ENCODE measurements around the gene PDE1A. TPM values are rescaled to one million over a fixed set of nuclear protein-coding genes. Genes with fewer than 3 reads are reported as not detected.

PDE1A gene
- total and polyA plus RNA-seq, 12 donors = 4.0 to 17.4 (median 5.8) TPM

GRCh38 chr2:182377467-182377866 is 49.4 kb downstream of the PDE1A start:
- H3K4me3 ChIP-seq = no peak overlapping the region
- DNase-seq = no peak
- no peaks in the 10 kb centered on the region for H3K9me3 ChIP-seq (replicated peaks in 1 of 3)
- TF ChIP-seq CTCF (IDR thresholded peaks at IDR 0.05) (no peak), POLR2A (IDR thresholded peaks at IDR 0.05) (no peak)
- 58 to 73% (median 71%) methylated on average over 1 of the region's 1 CpG for WGBS, 4 donors
- no peaks in the 10 kb centered on the region for H3K4me1 ChIP-seq (replicated peaks in 1 of 2)
- H3K27ac ChIP-seq = no peak overlapping the region
- no peaks in the 10 kb centered on the region for H3K27me3 ChIP-seq
- no peaks in the 10 kb centered on the region for H3K36me3 ChIP-seq (replicated peaks in 1 of 2)
- intact Hi-C loops (cut with DNase I) = no loop called here

DNA sequence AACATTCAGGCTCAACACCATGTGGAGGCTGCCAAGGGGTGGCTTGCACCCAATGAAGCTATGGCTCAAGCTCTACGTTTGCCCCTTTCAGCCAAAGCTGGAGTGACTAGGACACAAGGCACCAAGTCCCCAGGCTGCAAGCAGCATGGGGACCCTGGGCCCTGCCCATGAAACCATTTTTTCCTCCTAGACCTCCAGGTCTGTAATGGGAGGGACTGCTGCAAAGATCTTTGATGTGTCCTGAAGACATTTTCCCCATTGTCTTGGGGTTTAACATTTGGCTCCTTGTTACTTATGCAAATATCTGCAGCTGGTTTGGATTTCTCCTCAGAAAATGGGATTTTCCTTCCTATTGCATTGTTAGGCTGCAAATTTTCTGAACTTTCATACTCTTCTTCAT is 51.0 kb downstream of the PDE1A start:
- Histone ChIP-seq H3K36me3 (replicated peaks in 1 of 2) (no peaks in the 10 kb centered on the region), H3K27ac (no peak overlapping the region), H3K4me1 (replicated peaks in 1 of 2) (no peaks in the 10 kb centered on the region), H3K27me3 (no peaks in the 10 kb centered on the region), H3K9me3 (replicated peaks in 1 of 3) (no peaks in the 10 kb centered on the region), H3K4me3 (no peak overlapping the region)
- TF ChIP-seq CTCF (IDR thresholded peaks at IDR 0.05) = no peak
- no peak for TF ChIP-seq POLR2A (IDR thresholded peaks at IDR 0.05)
- no peak for DNase-seq
- intact Hi-C loops (cut with DNase I) = no loop called here
- 60 to 86% (median 63%) methylated on average over 1 of the region's 1 CpG for WGBS, 4 donors

DNA sequence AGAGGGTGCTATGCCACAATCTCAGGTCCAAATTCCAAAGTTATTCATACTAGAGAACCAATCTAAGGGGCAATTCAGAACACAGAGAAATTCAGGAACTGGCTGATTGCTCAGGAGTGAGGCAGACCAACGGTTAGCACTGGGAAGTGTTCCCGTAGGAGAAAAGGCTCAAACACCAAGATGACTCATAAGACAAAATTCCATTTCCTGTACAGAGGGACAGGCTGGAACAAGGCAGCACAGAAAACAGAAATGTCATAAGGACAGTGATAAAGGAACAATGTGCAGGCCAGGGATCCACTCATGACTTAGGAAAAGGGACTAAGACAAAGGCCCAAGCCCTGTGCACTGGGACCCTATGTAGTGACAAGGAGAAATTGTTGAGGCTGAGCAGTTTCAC is 54.2 kb downstream of the PDE1A start:
- intact Hi-C loops (cut with DNase I) = no loop called here
- H3K27me3 ChIP-seq = no peaks in the 10 kb centered on the region
- no peaks in the 10 kb centered on the region for H3K36me3 ChIP-seq (replicated peaks in 1 of 2)
- H3K4me1 ChIP-seq (replicated peaks in 1 of 2) = no peaks in the 10 kb centered on the region
- TF ChIP-seq POLR2A (IDR thresholded peaks at IDR 0.05) (no peak), CTCF (IDR thresholded peaks at IDR 0.05) (no peak)
- H3K9me3 ChIP-seq (replicated peaks in 1 of 3) = no peaks in the 10 kb centered on the region
- 22 to 48% (median 33%) methylated on average over 2 of the region's 2 CpGs for WGBS, 4 donors
- H3K4me3 ChIP-seq = no peak overlapping the region
- DNase-seq = peak in 2 of 7 donors; percentile 8 to 21
- peak overlapping the region in 3 of 5 donors; percentile 26 to 62 (median 30) for H3K27ac ChIP-seq

DNA sequence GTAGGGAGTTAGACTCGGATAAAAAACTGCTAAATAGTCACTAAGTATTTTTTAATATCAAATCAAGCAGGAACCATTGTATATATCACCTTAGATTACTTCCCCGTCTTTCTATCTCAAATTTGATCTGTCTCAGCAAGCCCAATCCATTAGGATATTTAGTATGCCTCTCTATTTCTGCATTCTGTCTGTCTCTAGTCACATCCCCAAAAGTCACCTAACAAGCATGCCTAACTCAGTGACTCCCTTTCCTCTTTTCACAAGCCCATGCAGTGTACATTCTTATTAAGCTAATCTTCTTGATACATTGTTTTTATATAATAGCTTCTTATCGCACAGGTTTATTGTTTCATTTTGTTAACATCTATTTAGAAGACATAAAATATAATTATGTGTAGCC is 57.8 kb downstream of the PDE1A start:
- no peaks in the 10 kb centered on the region for H3K9me3 ChIP-seq (replicated peaks in 1 of 3)
- H3K4me3 ChIP-seq = no peak overlapping the region
- TF ChIP-seq POLR2A (IDR thresholded peaks at IDR 0.05) (no peak), CTCF (IDR thresholded peaks at IDR 0.05) (no peak)
- no peak for DNase-seq
- intact Hi-C loops (cut with DNase I) = no loop called here
- H3K27ac ChIP-seq = no peak overlapping the region
- 68 to 83% (median 79%) methylated on average over 3 of the region's 3 CpGs for WGBS, 4 donors
- no peaks in the 10 kb centered on the region for H3K36me3 ChIP-seq (replicated peaks in 1 of 2)
- no peaks in the 10 kb centered on the region for H3K4me1 ChIP-seq (replicated peaks in 1 of 2)
- no peaks in the 10 kb centered on the region for H3K27me3 ChIP-seq

All from adrenal gland (tissue), 12 donors.